ENCODE measurements around the gene ACOT9.

DNA sequence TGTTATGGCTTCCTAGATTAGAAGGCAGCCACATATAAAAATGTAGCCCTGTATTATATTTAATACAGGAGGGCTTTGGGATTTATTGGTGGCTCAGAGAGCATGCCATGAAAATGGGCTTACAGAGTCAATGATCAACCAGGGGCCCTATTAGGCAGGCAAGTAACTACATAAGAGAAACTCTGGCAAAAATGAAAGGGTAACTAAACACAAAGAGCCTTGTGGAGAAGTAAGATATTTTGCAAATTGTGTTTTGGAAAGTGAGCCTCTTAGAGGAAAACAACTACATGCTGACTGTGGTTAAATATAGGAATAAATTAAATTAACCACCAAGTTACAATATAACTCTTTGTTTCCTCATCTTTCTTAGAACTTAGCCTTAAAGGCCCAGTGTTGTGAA is 45.4 kb upstream of the ACOT9 start:
- TF ChIP-seq CTCF (IDR thresholded peaks at IDR 0.05; ENCODE audit: insufficient read depth, low read length, poor library complexity, severe bottlenecking) (no peak), EZH2phosphoT487 (conservative IDR thresholded peaks at IDR 0.05; ENCODE audit: low read length) (no peak)
